ENCODE measurements around the gene PLEKHA8. TPM values are rescaled to one million over a fixed set of nuclear protein-coding genes. Genes with fewer than 3 reads are reported as not detected.

Gene PLEKHA8
- total and polyA plus RNA-seq, 2 of the 8 experiments (the other 6 are each of a cell fraction or from before 2014, with no cell fraction given) = 10.7 to 44.0 TPM

GRCh38 chr7:30159698-30160143 lies 131.5 kb downstream of the PLEKHA8 start:
- Histone ChIP-seq H3K56ac (replicated peaks; ENCODE audit: insufficient read length, low read depth, low read length) (no peak overlapping the region), H3K27ac (ENCODE audit: low read depth, low read length) (no peak overlapping the region), H4K91ac (replicated peaks; ENCODE audit: insufficient read length, low read length) (no peak overlapping the region), H3K9ac (replicated peaks in 1 of 4; ENCODE audit: extremely low read depth in 1 of 4, low read depth in 3 of 4, low read length in 3 of 4) (no peak overlapping the region), H3K79me2 (ENCODE audit: control insufficient read depth in 1 of 2, insufficient read depth in 2 of 2, low read length in 2 of 2) (no peaks in the 10 kb centered on the region), H2AFZ (ENCODE audit: low read length) (no peak overlapping the region), H3K14ac (ENCODE audit: insufficient read length) (no peak overlapping the region), H3K23me2 (ENCODE audit: low read depth, low read length) (no peaks in the 10 kb centered on the region), H3K4me1 (replicated peaks in 1 of 4; ENCODE audit: control insufficient read depth in 3 of 4, insufficient read depth in 4 of 4, low read length in 3 of 4) (peaks cover 6 to 12% (median 11%) of the 10 kb centered on the region in 4 experiments), H4K8ac (ENCODE audit: extremely low read depth, insufficient read depth, low read length) (no peak overlapping the region), H2BK15ac (ENCODE audit: low read length) (no peak overlapping the region), H3K4ac (replicated peaks; ENCODE audit: insufficient read length, low read depth, low read length) (no peak overlapping the region), H2BK120ac (replicated peaks; ENCODE audit: low read depth, low read length) (no peak overlapping the region), H2BK12ac (ENCODE audit: low read depth, low read length) (no peak overlapping the region), H3K79me1 (ENCODE audit: low read depth, low read length) (no peaks in the 10 kb centered on the region), H3K18ac (ENCODE audit: extremely low read depth, low read length) (no peak overlapping the region), H2AK5ac (ENCODE audit: low read depth, low read length) (no peak overlapping the region; the same call in 1 of the 2 replicates), H3K23ac (ENCODE audit: insufficient read length) (no peak overlapping the region), H2BK5ac (ENCODE audit: low read depth, low read length) (no peak overlapping the region; the same call in 1 of the 2 replicates), H2BK20ac (ENCODE audit: low read length) (no peak overlapping the region), H3K36me3 (ENCODE audit: control insufficient read depth in 2 of 4, insufficient read depth in 4 of 4, low read length in 3 of 4) (no peaks in the 10 kb centered on the region), H4K5ac (ENCODE audit: insufficient read length, low read depth, low read length) (no peak overlapping the region), H3K4me3 (ENCODE audit: extremely low read depth in 1 of 4, insufficient read depth in 2 of 4, low read depth in 3 of 4, low read length in 4 of 4) (no peak overlapping the region), H3K4me2 (ENCODE audit: insufficient read depth in 1 of 2, low read depth in 2 of 2, low read length in 2 of 2) (no peak overlapping the region), H3K9me3 (ENCODE audit: insufficient read depth in 2 of 2, low read depth in 1 of 2, low read length in 1 of 2) (no peaks in the 10 kb centered on the region), H3K27me3 (replicated peaks in 1 of 4; ENCODE audit: control insufficient read depth in 3 of 4, extremely low read depth in 1 of 4, insufficient read depth in 3 of 4, low read length in 3 of 4) (no peaks in the 10 kb centered on the region), H4K20me1 (replicated peaks in 1 of 2; ENCODE audit: control insufficient read depth in 1 of 2, insufficient read depth in 2 of 2, low read length in 2 of 2) (no peaks in the 10 kb centered on the region)
- no peak for DNase-seq (ENCODE audit: low read depth in 1 of 2, low spot score in 2 of 2)
- no peak for FAIRE-seq
- WGBS, 2 experiments (ENCODE audit: extremely low coverage in 1 of 2, insufficient coverage in 1 of 2, insufficient read length in 1 of 2, insufficient replicate concordance in 2 of 2, low coverage in 1 of 2, low lambda C conversion rate in 2 of 2, missing lambda C conversion rate in 1 of 2) = 67% methylated on average over 6 of the region's 6 CpGs; no CpG with 5 or more reads in 1 of the 2 experiments
- CTCF ChIA-PET (ENCODE audit: partially characterized antibody) = interaction anchor here (0.6 to 2.5 kb wide), 5 partner anchors 11 to 404 kb away, joined by 3 to 10 read pairs (median 4); no protein-coding TSS in a partner anchor
- POLR2A ChIA-PET (ENCODE audit: partially characterized antibody) = interaction anchor here (1.0 kb wide), 1 partner anchor 9 kb away, joined by 3 read pairs; no protein-coding TSS in a partner anchor
- TF ChIP-seq RFX5 (IDR thresholded peaks at IDR 0.05; ENCODE audit: borderline replicate concordance, low read depth, low read length) = no peak
- peak in 2 of 3 experiments; percentile 18 to 51; a peak in 2 of 4 replicates for TF ChIP-seq CTCF (IDR thresholded peaks at IDR 0.05; ENCODE audit: control extremely low read depth in 1 of 3, insufficient read depth in 1 of 3, low read depth in 1 of 3, low read length in 3 of 3)
- no peak for TF ChIP-seq SIN3A (conservative IDR thresholded peaks at IDR 0.05 in 1 of 2, IDR thresholded peaks at IDR 0.05 in 1 of 2; ENCODE audit: low read depth in 1 of 2, low read length in 2 of 2)
- no peak for TF ChIP-seq HDAC6 (IDR thresholded peaks at IDR 0.05; ENCODE audit: low read depth, low read length)
- no peak for TF ChIP-seq CTBP2 (IDR thresholded peaks at IDR 0.05; ENCODE audit: borderline replicate concordance, insufficient read depth, insufficient read length, low read length)
- TF ChIP-seq SP4 (IDR thresholded peaks at IDR 0.05; ENCODE audit: low read length) = no peak
- peak in 1 of 2 experiments; percentile 2; a peak in 2 of 4 replicates for TF ChIP-seq RAD21 (IDR thresholded peaks at IDR 0.05 in 1 of 2, conservative IDR thresholded peaks at IDR 0.05 in 1 of 2; ENCODE audit: low read depth in 2 of 2, low read length in 2 of 2)
